OCI-LY1 (cell line): ENCODE measurements around the gene EDEM3.

Experiments used
- H2AFZ ChIP-seq: fragments of 200-600 bp; sonication (generic), shearing (Covaris generic); 2 replicates; pipeline ENCODE4 v1.6.0; 2014; ENCODE audit warnings: antibody characterized with exemption, mild to moderate bottlenecking, low read length
- H3F3A ChIP-seq: fragments of 200-600 bp; sonication (generic), shearing (Covaris generic); 2 replicates; pipeline ENCODE4 v1.6.0; 2014; ENCODE audit warnings: mild to moderate bottlenecking, antibody characterized with exemption, low read length, moderate library complexity; ENCODE audit not compliant: insufficient read depth
- H3K27ac ChIP-seq: fragments of 200-600 bp; sonication (generic); 2 replicates; pipeline ENCODE4 v1.5.1; 2014; ENCODE audit warnings: low read length, mixed run types, mild to moderate bottlenecking, low read depth; ENCODE audit not compliant: poor library complexity, severe bottlenecking
- H3K27me3 ChIP-seq: fragments of 200-600 bp; sonication (generic); 2 replicates; pipeline ENCODE4 v1.6.0; 2014; ENCODE audit warnings: antibody characterized with exemption, mild to moderate bottlenecking, low read length, moderate library complexity; ENCODE audit not compliant: insufficient read depth
- H3K36me3 ChIP-seq: fragments of 200-600 bp; sonication (generic); 2 replicates; pipeline ENCODE4 v1.6.1; 2014; ENCODE audit warnings: mild to moderate bottlenecking, antibody characterized with exemption, low read length, moderate library complexity, mixed read lengths; ENCODE audit not compliant: insufficient read depth
- H3K4me1 ChIP-seq: fragments of 200-600 bp; sonication (generic); 2 replicates; pipeline ENCODE4 v1.5.1; 2014; ENCODE audit warnings: mild to moderate bottlenecking, low read length, moderate library complexity; ENCODE audit not compliant: insufficient read depth, severe bottlenecking
- H3K4me2 ChIP-seq: fragments of 200-600 bp; sonication (generic), shearing (Covaris generic); 2 replicates; pipeline ENCODE4 v1.6.1; 2014; ENCODE audit warnings: low read length
- H3K4me3 ChIP-seq: fragments of 200-600 bp; sonication (generic); 2 replicates; pipeline ENCODE4 v1.5.1; 2014; ENCODE audit warnings: low read length, low read depth, mild to moderate bottlenecking, mixed read lengths; ENCODE audit not compliant: poor library complexity, severe bottlenecking
- H3K79me2 ChIP-seq: fragments of 200-600 bp; shearing (Covaris generic); 2 replicates; pipeline ENCODE4 v1.6.1; 2016; ENCODE audit warnings: mixed run types, low read length, mixed read lengths; ENCODE audit not compliant: insufficient read depth
- H3K9ac ChIP-seq: fragments of 200-600 bp; sonication (generic), shearing (Covaris generic); 2 replicates; pipeline ENCODE4 v1.6.1; 2014; ENCODE audit warnings: mild to moderate bottlenecking, low read length, mixed read lengths
- H3K9me2 ChIP-seq: fragments of 200-600 bp; sonication (generic), shearing (Covaris generic); 2 replicates; pipeline ENCODE4 v1.6.1; 2014; ENCODE audit warnings: low read depth, mild to moderate bottlenecking, low read length, mixed read lengths
- H3K9me3 ChIP-seq: fragments of 200-600 bp; shearing (Covaris generic); 2 replicates; pipeline ENCODE4 v1.6.1; 2014; ENCODE audit warnings: low read length, mixed read lengths
- H4K20me1 ChIP-seq: fragments of 200-600 bp; sonication (generic), shearing (Covaris generic); 2 replicates; pipeline ENCODE4 v1.6.0; 2016; ENCODE audit warnings: mild to moderate bottlenecking, low read length; ENCODE audit not compliant: insufficient read depth
- EZH2 ChIP-seq: fragments of 200-600 bp; sonication (generic), shearing (Covaris generic); IDR thresholded peaks from 2 replicates; pipeline ENCODE4 v1.8.0; 2017; ENCODE audit warnings: borderline replicate concordance, mixed run types, mild to moderate bottlenecking, antibody characterized with exemption, low read length, moderate library complexity, mixed read lengths
- TF ChIP-seq, protein P1 (sequence below): fragments of 200-600 bp; sonication (generic), shearing (Covaris generic); IDR thresholded peaks from 2 replicates; pipeline ENCODE4 v1.5.1; 2017; ENCODE audit warnings: mild to moderate bottlenecking, antibody characterized with exemption, low read length, moderate library complexity, mixed read lengths

EDEM3 gene

GRCh38 chr1:184716158-184716557, 38.5 kb downstream of the EDEM3 start:
- H3K27ac ChIP-seq = no peak overlapping the region
- no peak overlapping the region for H2AFZ ChIP-seq
- H3K79me2 ChIP-seq = no peaks in the 10 kb centered on the region
- H3K9ac ChIP-seq = no peak overlapping the region
- H3K9me3 ChIP-seq = no peaks in the 10 kb centered on the region
- H4K20me1 ChIP-seq = no peaks in the 10 kb centered on the region
- H3K4me1 ChIP-seq = no peaks in the 10 kb centered on the region
- no peaks in the 10 kb centered on the region for H3K9me2 ChIP-seq
- no peak overlapping the region for H3K4me3 ChIP-seq
- no peaks in the 10 kb centered on the region for H3F3A ChIP-seq
- H3K36me3 ChIP-seq = peaks cover 73% of the 10 kb centered on the region
- H3K4me2 ChIP-seq = no peak overlapping the region
- no peaks in the 10 kb centered on the region for H3K27me3 ChIP-seq
- no peak for TF ChIP-seq EZH2
- TF ChIP-seq, protein P1, sequence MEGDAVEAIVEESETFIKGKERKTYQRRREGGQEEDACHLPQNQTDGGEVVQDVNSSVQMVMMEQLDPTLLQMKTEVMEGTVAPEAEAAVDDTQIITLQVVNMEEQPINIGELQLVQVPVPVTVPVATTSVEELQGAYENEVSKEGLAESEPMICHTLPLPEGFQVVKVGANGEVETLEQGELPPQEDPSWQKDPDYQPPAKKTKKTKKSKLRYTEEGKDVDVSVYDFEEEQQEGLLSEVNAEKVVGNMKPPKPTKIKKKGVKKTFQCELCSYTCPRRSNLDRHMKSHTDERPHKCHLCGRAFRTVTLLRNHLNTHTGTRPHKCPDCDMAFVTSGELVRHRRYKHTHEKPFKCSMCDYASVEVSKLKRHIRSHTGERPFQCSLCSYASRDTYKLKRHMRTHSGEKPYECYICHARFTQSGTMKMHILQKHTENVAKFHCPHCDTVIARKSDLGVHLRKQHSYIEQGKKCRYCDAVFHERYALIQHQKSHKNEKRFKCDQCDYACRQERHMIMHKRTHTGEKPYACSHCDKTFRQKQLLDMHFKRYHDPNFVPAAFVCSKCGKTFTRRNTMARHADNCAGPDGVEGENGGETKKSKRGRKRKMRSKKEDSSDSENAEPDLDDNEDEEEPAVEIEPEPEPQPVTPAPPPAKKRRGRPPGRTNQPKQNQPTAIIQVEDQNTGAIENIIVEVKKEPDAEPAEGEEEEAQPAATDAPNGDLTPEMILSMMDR = no peak

DNA sequence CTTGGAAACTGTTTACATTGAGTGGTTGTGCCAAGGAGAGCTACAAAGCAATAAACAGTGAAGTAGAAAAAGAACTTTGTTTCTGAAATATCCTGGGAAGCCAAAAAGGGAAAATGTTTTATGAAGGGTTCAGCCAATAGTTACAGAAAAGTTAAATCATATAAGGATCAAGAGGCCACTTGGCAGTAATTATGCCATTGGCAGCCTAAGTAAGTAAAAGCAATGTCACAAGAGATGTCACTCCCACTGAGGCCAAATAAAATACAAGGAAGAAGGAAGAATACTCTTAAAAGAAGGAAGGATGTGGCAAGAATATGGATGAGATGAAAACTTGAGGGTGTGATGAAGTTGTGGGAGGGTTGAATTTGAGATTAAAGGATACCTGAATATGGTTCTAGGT, 45.2 kb downstream of the EDEM3 start:
- H2AFZ ChIP-seq = no peak overlapping the region
- no peaks in the 10 kb centered on the region for H3K27me3 ChIP-seq
- no peaks in the 10 kb centered on the region for H3K4me1 ChIP-seq
- no peaks in the 10 kb centered on the region for H3K9me2 ChIP-seq
- TF ChIP-seq EZH2 = no peak
- TF ChIP-seq, protein P1 = no peak
- H4K20me1 ChIP-seq = no peaks in the 10 kb centered on the region
- H3K9ac ChIP-seq = no peak overlapping the region
- peaks cover 79% of the 10 kb centered on the region for H3K36me3 ChIP-seq
- no peaks in the 10 kb centered on the region for H3F3A ChIP-seq
- H3K27ac ChIP-seq = no peak overlapping the region
- H3K79me2 ChIP-seq = no peaks in the 10 kb centered on the region
- no peak overlapping the region for H3K4me3 ChIP-seq
- no peak overlapping the region for H3K4me2 ChIP-seq
- H3K9me3 ChIP-seq = no peaks in the 10 kb centered on the region

DNA sequence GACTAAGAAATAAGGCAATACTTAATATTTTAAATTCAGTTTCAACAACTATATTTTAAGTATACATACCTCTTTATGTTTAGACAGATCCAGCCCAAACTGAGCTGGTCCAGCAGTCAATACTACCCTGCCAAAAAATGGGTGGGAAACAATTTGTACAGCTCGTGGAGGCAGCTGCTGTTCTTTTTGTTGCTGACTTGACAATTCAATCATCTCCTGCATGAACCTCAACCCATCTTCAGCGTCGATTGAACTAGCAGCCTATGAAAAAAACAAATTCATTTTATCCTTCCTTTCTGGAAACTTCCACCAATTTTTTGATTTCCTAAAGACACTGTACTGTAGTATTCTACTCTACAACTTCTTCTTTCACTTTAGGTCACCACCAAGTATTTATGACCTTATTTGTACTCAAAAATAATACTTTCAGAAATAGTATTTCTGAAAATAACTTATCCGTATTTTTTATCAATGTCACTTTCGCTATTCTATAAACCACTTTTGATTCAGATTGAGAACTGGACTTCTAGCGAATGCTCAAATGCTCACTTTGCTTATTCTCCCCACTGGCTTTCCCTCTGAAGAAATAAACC, 46.5 kb downstream of the EDEM3 start:
- Histone ChIP-seq H3F3A (no peaks in the 10 kb centered on the region), H3K4me2 (no peak overlapping the region), H3K9me3 (no peaks in the 10 kb centered on the region), H3K79me2 (no peaks in the 10 kb centered on the region), H3K9me2 (no peaks in the 10 kb centered on the region), H3K27me3 (no peaks in the 10 kb centered on the region), H2AFZ (no peak overlapping the region), H3K27ac (no peak overlapping the region), H3K4me1 (no peaks in the 10 kb centered on the region), H4K20me1 (no peaks in the 10 kb centered on the region), H3K9ac (no peak overlapping the region), H3K4me3 (no peak overlapping the region), H3K36me3 (peaks cover 75% of the 10 kb centered on the region)
- TF ChIP-seq, protein P1 = no peak
- no peak for TF ChIP-seq EZH2
